Amygdala (tissue), 56 donors: Measurements from ENCODE around the gene SNX25.
"Not testable (repeated sequence)": the region's sequence is repeated elsewhere in the genome, so short reads cannot be mapped to it uniquely, and the experiment has no call there.

Experiments
- DNase-seq, 56 donors: peaks; one replicate each; lab custom pipeline; 2025; lab: John Stamatoyannopoulos, UW

SNX25 gene

DNA sequence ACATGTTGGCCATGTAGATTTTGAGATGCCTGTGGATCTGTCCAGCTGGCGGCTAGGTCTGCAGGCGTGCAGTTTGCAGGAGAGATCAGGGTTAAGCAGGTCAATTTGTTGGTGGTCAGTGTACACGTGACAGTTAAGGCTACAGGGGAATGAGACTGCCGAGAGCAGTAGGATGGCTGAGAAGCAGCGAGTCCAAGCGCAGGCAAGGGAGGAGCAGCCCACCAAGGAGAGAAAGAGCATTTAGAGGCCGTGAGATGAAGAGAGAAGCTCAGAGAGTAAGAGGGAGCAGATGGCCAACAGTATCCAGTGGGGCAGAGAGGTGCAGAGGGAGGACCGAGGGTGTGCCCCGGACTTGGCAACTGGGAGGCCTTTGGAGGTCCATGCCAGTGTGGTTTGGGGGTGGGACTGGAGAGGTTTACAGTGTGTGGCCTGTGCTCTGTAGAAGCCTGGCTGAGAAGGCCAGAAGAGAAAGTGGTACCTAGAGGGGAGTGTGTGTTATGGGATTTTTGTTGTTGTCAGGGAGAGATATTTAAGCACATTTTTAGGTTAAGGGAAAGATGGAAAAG is 18.4 kb downstream of the SNX25 start:
- no peak for DNase-seq

GRCh38 chr4:185229021-185229818 is 19.8 kb downstream of the SNX25 start:
- no peak for DNase-seq

DNA sequence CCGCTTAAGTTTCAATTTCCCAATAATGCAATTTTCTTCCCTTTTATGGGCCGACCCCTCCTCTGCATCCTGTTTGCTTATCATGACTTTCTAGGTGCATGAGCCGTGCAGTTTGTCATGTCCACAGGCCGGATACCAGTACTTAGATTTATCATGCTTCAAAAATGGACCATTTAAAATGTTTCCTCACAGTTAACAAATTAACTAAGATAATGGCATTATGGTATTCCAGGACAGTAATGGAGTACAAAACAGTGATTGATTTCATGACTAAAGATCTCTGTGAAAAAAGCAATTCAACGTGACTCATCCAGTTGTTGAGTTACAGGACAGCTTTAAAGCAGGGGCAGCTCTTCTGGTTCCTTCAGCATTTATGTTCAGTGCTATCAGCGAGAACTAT is 23.0 kb downstream of the SNX25 start:
- no peak for DNase-seq

- no peak for DNase-seq
These were observed 25.9 kb downstream of the SNX25 start for GRCh38 chr4:185235119-185235842.

DNA sequence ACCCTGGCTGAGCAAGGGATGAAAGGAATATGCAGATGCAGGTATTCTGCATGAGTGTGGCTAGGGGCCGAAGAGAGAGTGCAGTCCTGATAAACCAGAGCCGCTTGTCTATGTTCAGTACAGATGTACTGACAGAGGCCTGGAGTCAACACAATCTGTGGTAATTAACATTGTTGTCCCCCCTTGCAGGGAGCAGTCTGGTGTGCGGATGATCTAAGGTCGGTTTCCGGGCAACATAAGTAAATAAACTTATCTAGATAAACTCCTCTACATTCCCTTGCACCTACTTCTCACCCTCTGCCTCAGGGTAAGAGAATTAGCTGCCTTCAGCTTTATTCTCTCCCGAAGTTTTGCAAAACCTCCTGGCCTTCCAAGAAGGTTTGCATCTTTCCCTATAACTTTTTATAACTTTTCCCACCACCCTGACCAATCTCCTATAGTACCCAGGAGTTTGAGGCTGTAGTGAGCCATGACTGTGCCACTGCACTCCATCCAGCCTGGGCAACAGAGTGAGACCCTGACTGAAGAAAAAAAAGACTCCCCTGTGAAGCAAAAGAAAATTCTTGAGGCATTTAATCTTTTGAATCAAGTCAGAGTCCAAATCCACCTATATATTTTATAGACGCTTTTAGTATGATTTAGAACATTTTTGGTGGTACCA is 26.6 kb downstream of the SNX25 start:
- no peak for DNase-seq

- no peak for DNase-seq
These were observed 27.8 kb downstream of the SNX25 start for GRCh38 chr4:185237175-185237574.

DNA sequence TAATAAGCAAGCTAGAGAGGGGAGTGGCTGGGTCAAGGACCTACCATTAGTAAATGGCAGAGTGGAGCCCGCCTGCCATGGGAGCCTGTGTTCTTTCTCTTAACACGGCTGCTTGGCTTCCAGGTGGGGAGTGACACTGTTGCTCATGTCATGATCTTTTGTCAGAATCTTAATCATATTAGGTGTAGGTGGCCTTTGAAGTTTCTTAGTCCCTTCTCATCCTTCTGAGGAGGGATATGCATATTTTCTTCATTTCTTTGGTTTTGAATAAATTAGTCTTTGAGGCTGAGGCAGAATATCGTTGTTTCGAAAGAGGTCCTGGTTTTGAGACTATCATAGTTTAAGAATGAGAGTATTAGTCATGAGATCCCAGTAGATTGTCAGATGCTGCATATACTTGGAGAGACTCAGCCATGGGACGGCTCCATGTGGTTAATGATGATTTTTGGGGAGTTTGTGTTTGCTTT is 28.9 kb downstream of the SNX25 start:
- no peak for DNase-seq

GRCh38 chr4:185238750-185239149 is 29.4 kb downstream of the SNX25 start:
- DNase-seq: no peak

- not testable (repeated sequence) for DNase-seq
These were observed 31.1 kb downstream of the SNX25 start for GRCh38 chr4:185240486-185240885.

GRCh38 chr4:185242749-185243533 is 33.5 kb downstream of the SNX25 start:
- no peak for DNase-seq

DNA sequence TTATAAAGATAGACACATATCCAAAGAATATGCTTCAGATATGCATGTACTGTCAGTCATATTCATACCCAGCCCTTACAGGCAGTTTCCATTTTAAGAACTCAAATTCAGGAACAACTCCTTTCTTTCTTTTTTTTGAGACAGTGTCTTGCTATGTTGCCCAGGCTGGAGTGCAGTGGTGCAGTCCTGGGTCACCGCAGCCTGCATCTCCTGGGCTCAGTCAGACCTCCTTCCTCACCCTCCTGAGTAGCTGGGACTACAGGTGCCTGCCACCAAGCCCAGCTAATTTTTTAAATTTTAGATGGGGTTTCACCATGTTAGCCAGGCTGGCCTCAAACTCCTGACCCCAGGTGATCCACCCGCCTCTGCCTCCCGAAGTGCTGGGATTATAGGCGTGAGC is 34.5 kb downstream of the SNX25 start:
- no peak for DNase-seq

GRCh38 chr4:185244763-185245162 is 35.4 kb downstream of the SNX25 start:
- no peak for DNase-seq

- no peak for DNase-seq
These were observed 37.1 kb downstream of the SNX25 start for GRCh38 chr4:185246453-185246852.

DNA sequence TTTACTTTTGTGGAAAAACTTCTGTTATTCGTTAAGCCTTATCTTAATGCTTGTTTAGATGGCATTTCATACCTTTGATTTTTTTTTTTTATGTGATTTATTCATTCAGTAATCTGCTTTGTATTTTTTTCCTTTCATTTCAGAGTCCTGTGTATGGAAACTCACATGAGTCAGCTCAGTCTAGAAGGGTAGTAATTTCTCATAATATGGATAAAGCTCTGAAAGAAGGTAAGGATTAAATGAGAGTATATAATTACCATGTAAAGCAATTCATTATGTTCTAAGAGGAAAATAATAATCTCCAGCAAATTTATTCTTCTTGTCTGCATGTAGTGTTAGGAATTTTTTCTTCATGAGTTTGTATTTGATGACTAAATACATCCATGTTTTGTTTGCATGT is 37.8 kb downstream of the SNX25 start:
- DNase-seq: no peak

DNA sequence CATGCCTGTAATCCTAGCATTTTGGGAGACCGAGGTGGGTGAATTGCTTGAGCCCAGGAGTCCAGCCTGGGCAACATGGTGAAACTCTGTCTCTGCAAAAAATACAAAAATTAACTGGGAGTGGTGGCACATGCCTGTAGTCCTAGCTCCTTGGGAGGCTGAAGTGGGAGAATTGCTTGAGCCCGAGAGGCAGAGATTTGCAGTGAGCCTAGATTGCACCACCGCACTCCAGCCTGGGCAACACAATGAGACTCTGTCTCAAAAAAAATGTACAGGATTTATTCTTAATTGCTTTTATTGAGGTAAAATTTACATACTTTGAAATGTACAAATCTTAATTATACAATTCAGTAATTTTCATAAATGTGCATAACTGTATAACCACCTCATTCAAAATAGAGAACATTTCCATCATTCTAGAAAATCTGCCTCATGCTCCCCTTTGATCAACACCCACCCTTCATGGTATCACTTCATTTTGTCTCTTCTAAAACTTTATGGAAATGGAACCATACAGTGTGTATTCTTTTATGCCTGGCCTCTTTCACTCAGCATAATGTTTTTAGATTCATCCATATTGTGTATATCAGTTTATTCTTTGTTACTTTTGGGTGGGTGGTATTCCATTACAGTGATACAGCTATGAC is 39.1 kb downstream of the SNX25 start:
- no peak for DNase-seq

GRCh38 chr4:185249105-185249504 is 39.7 kb downstream of the SNX25 start:
- DNase-seq: no peak

DNA sequence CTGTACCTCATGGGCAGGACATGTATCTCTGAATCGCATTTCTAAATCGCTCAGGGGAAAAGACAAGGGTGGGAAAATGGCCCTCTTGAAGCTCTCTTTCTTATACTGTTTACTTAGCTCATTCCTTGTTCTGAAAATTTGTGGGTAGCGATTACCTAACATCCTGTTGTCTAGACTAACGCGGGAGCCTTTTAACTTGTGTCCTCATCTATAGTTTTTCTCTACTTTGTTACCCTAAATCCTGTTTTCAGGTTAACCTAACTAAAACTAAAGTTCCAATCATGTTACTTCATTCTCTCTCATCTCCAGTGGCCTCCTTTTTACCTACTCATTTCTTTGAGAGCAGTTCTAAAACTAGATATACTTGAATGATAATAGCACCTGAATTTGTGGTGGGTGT is 45.0 kb downstream of the SNX25 start:
- DNase-seq: no peak

DNA sequence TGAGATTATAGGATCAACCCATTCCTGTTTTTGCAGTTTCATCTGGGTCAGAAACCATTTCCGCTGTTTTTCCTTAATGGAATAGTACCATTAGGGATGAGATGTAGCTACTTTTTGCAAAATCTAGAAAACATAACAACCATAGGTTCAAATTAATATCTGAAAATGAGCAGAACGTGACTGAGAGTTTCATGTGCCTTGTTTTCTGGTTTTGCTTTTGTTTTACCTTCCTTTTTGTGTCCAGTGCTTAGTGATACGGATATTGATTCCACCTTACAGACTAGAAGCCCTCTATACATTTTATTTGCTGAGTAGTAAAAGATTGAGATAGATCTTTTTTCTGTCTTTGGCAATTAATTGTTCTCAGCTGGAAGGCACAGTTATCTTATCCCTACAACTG is 46.5 kb downstream of the SNX25 start:
- DNase-seq: no peak

DNA sequence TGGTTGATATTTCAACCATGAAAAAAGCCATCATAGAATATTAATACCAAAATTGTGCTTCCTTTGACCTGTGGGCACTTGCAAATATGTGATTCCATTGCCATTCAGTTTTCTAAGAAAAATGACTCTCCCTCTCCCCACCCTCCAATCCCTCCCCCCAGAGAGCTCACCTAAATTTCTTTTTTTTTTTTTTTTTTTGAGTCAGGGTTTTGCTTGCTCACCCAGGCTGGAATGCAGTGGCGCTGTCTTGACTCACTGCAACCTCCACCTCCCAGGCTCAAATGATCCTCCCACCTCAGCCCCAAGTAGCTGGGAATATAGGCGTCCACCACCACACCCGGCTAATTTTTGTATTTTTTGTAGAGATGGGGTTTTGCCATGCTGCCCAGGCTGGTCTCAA is 47.0 kb downstream of the SNX25 start:
- no peak for DNase-seq

DNA sequence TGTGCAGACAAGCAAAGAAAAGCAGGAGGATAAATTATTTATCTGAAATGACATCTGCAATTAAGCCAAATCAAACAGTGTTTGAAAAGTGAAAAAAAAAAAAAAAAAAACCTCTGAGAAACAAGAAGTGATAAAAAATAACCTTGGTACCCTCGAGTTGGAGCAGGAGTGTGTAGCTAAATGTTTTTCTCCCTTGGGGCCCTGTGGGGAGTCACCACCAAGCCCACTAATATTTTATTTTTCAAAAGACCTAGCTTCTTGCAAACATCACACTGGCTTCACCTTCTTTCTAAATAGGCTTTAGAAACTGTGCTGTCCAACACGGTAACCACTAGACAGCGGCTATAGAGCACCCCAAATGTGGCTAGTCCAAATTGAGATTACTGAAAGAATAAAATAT is 47.7 kb downstream of the SNX25 start:
- DNase-seq: no peak
